Kidney epithelial cell (primary cell): ENCODE results near the gene CATSPERE. TPM values are rescaled to one million over a fixed set of nuclear protein-coding genes. Genes with fewer than 3 reads are reported as not detected.
"Not testable (repeated sequence)": the region's sequence is repeated elsewhere in the genome, so short reads cannot be mapped to it uniquely, and the experiment has no call there.

Source experiments
- DNase-seq: peaks from one replicate; pipeline ENCODE4 v3.0.0-alpha.2; 2010; ENCODE audit warnings: low read depth
- H3K27me3 ChIP-seq: 2 replicates; pipeline ENCODE4 v1.6.0; 2011; ENCODE audit warnings: low read length; ENCODE audit not compliant: control insufficient read depth, insufficient read depth
- H3K36me3 ChIP-seq: 2 replicates; pipeline ENCODE4 v1.5.1; 2011; ENCODE audit warnings: low read length; ENCODE audit not compliant: control insufficient read depth, insufficient read depth
- H3K4me3 ChIP-seq: 2 replicates; pipeline ENCODE4 v1.5.1; 2011; ENCODE audit warnings: low read depth, mild to moderate bottlenecking, control low read depth, low read length
- CTCF ChIP-seq: IDR thresholded peaks from 2 replicates; pipeline ENCODE4 v1.5.1; 2011; ENCODE audit warnings: mild to moderate bottlenecking, moderate library complexity, low read length, control low read depth, inconsistent platforms; ENCODE audit not compliant: insufficient read depth, poor library complexity, severe bottlenecking
- total RNA-seq: library from RNA; depleted of rRNA; stranded (reverse); fragments of >200 nt; gene quantifications from 2 replicates; pipeline ENCODE4 v1.2.3, GENCODE V29; 2015

Gene CATSPERE
- total RNA-seq, 1 donor from 2014 or later, result 0.13 TPM

DNA sequence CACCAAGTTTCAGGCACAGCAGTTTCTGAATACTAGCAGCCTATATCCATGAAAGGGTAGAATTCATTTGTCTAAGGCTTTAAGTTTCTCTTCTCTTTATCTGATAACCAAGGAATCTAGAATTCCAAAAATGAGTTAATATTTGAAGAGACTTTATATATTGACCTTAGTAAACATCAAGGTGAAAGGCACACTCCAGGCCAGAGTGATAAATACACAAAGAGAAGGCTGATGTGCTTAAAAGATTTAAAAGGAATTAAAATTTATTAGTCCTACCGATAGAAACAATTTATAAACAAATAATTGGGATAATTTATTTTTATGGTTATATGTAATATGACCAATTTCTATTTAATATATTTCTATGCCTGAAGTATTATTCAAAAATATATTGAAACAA lies 98.5 kb downstream of the CATSPERE start:
- Histone ChIP-seq H3K27me3 (no peaks in the 10 kb centered on the region), H3K36me3 (no peaks in the 10 kb centered on the region), H3K4me3 (no peak overlapping the region)
- DNase-seq, result no peak
- no peak for TF ChIP-seq CTCF

GRCh38 chr1:244562877-244563276 lies 101.8 kb downstream of the CATSPERE start:
- not testable (repeated sequence) for H3K4me3 ChIP-seq, H3K27me3 ChIP-seq, DNase-seq, H3K36me3 ChIP-seq

DNA sequence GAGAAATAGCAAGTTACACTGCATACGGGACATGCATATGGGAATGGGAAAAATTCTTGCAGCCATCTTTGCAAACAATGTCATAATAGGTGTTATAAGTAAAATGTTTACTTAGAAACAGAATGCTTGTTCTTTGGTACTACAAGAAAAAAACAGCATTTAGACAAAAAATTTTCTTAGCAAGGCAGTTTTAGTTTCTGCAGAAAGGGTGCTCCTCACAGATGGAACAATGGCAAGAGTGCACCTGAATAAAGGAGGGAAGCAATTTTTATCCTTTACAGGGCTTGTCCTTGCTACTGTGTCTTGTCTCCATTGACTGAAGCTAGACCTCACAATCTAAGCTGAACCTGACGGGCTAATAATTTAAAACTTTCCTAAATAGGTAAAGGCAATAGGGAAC lies 112.7 kb downstream of the CATSPERE start:
- no peak for DNase-seq
- Histone ChIP-seq H3K4me3 (no peak overlapping the region), H3K27me3 (no peaks in the 10 kb centered on the region), H3K36me3 (no peaks in the 10 kb centered on the region)
- no peak for TF ChIP-seq CTCF

DNA sequence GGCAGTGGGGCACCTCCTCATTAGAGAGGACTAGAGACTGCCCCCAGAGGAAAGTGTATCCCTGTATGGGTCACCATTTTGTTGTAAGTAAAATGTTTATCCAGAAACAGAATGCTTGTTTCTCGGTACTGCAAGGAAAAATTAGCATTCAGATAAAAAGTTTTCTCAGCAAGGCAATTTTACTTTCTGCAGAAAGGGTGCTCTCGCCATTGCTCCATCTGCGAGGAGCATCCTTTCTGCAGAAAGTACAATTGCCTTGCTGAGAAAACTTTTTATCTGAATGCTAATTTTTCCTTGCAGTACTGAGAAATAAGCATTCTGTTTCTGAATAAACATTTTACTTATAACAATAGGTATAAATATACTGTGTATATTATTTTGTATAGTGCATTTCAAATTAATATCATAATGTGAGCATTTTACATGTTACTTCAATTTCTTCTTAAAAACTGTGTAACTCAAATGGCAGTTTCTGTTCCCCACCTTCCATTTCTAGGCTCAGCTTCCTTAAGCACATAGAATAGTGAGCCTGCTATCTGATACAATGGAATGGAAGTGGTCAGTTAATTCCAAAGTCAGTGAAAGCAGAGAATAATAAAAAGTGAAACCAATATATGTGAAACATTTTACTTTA lies 115.3 kb downstream of the CATSPERE start:
- H3K27me3 ChIP-seq, result no peaks in the 10 kb centered on the region
- TF ChIP-seq CTCF, result no peak
- H3K4me3 ChIP-seq, result no peak overlapping the region
- DNase-seq, result no peak
- H3K36me3 ChIP-seq, result no peaks in the 10 kb centered on the region

GRCh38 chr1:244578205-244578604 lies 117.1 kb downstream of the CATSPERE start:
- H3K27me3 ChIP-seq, H3K36me3 ChIP-seq, DNase-seq, H3K4me3 ChIP-seq: not testable (repeated sequence)

DNA sequence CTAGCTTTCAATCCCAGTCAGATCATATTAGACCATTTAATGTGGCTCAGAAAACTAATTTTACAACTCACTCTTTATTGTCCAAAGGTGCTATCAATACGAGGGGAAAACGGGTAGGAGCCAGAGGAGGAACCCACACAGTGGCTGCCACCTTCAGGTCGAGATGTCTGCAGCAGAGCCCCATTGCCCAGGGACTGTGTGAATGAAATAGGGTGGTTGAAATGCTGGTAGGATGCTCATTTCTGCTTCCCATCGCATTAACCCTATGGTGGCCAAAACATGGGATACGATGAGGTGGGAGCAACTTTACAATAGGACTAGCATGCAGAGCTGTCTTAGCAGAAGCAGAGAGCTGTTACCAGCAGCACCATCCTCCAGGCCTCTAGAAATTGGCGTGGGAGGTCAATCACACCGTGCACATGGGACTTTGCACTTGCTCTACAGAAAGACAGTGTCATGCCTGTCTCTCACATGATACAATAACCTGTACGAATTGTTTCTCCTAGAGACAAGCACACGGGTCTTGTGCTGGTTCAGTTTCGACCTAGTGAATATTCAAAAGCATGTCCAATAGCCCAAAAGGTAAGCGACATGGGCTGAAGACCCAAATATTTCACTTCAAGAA lies 122.4 kb downstream of the CATSPERE start:
- H3K36me3 ChIP-seq, result no peaks in the 10 kb centered on the region
- no peak overlapping the region for H3K4me3 ChIP-seq
- no peak for DNase-seq
- H3K27me3 ChIP-seq, result no peaks in the 10 kb centered on the region
- no peak for TF ChIP-seq CTCF

DNA sequence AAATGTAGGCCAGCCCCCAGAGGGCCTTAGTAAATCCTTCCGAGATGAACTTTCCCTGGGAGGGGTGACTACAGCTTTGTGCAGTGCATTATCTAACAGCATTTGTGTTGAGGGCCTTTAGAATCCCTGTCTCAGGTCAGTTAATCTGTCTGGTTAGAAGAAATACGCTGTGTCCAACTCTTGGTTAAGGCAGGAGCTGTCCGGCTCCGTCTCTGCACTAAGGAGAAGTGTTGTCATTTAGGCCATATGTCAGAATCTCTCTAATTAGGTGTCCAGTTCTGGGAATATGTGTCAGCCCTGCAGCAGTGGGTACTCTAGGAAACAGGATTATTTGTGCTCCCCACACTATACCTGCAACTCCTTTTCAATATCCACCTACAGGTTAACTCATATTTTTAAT lies 124.8 kb downstream of the CATSPERE start:
- Histone ChIP-seq H3K4me3 (no peak overlapping the region), H3K27me3 (no peaks in the 10 kb centered on the region), H3K36me3 (no peaks in the 10 kb centered on the region)
- no peak for TF ChIP-seq CTCF
- DNase-seq, result no peak
